NB4 (cell line): ENCODE data around the gene MTMR4.

Source experiments
- CTCF ChIP-seq: IDR thresholded peaks from one replicate; pipeline ENCODE4 v1.5.1; 2012; ENCODE audit warnings: low read depth, low read length
- POLR2A ChIP-seq: IDR thresholded peaks from 2 replicates; pipeline ENCODE4 v1.6.1; 2011; ENCODE audit warnings: mild to moderate bottlenecking; ENCODE audit not compliant: insufficient read length; ENCODE audit errors: extremely low read depth

GRCh38 chr17:58530655-58531054 lies 16.2 kb upstream of the MTMR4 start:
- TF ChIP-seq CTCF (no peak), POLR2A (no peak)
